Measurements from ENCODE around the gene TVP23C.
"Not testable (repeated sequence)": the region's sequence is repeated elsewhere in the genome, so short reads cannot be mapped to it uniquely, and the experiment has no call there.

TVP23C gene

GRCh38 chr17:15526292-15527218, 36.7 kb downstream of the TVP23C start:
- FAIRE-seq: peak; percentile 86

- not testable (repeated sequence) for FAIRE-seq
Measured at GRCh38 chr17:15524990-15525985, 38.0 kb downstream of the TVP23C start.

GRCh38 chr17:15516150-15516549, 47.1 kb downstream of the TVP23C start:
- FAIRE-seq: no peak

GRCh38 chr17:15514469-15514868, 48.8 kb downstream of the TVP23C start:
- FAIRE-seq: no peak

- FAIRE-seq: no peak
Measured at GRCh38 chr17:15513856-15514459, 49.3 kb downstream of the TVP23C start.

DNA sequence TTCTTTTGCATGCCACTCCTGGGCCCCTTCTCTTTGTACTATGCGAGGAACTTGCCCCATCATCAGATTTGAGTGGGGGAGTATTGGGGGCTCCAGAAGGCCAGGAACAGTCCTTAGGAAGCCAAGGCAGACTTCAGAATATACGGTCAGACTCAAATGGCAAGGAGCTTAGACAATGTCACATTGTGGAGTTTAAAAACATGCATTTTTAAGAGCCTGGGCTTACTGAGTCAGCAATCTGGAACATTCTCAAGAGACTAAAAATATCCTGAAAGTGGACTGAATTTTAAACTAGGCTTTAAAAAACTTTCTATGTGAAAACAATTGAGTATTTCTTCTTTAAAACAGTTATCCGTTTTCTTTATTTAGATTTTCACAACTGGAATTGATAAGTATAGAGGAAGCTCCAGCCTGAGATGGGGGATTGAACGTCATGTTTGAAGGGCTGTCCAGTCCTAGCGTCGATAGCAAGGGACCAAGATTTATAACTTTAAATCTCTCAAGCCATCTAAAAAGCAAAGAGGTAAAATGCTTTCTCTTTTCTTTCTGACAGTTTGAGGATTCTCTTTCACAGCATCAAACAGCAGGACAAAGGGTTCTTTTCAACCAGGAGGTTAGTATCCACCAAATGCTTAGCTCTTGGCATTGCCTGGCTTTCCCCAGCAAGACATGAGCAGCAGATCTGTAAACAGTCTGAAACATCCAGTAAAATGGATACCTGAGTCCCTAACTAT, 50.1 kb downstream of the TVP23C start:
- no peak for FAIRE-seq

DNA sequence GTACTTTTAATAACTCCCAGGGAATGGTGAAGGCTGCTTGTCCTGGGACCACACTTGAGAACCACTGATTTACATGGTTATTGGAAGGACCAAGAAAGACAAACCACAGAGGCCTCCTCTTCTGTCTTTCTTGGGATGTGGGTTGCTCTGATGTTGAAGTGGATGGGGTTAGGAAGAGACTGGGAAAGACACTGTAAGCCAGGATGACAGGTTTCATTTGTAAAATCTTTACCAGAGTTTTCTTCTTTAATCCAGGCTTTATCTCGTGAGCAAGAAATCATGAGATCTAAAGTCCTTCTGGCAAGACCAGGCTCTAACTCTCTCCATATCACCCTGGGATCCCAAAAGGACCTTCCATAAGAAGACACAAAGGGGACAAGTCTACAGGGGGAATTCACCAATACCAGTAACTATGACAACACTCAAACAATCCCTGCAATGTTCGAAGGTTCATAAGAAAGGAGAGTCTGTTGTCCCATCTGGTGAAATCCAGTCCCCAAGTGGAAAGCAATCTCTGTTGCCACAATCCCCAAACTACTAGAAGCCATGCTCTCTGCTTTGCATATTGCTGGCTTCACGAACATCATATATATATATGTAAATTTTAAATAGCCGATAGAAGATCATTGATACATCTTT, 51.1 kb downstream of the TVP23C start:
- no peak for FAIRE-seq

- FAIRE-seq: no peak
Measured at GRCh38 chr17:15511142-15511541, 52.1 kb downstream of the TVP23C start.

DNA sequence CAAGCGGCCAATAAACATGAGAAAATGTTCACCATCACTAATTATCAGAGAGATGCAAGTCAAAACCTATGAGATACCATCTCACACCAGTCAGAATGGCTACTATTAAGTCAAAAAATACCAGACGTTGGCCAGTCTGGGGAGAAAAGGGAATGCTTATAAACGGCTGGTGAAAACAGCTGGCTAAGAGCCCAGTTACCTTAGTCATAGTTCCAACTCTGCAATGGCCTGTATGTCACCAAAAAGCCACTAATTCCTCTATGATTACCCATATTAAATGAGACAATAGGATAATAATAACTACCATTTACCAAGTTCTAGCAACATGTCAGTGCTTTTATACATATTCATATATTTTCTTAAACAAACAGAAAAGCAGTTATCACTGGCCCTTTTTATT, 52.9 kb downstream of the TVP23C start:
- FAIRE-seq: no peak

DNA sequence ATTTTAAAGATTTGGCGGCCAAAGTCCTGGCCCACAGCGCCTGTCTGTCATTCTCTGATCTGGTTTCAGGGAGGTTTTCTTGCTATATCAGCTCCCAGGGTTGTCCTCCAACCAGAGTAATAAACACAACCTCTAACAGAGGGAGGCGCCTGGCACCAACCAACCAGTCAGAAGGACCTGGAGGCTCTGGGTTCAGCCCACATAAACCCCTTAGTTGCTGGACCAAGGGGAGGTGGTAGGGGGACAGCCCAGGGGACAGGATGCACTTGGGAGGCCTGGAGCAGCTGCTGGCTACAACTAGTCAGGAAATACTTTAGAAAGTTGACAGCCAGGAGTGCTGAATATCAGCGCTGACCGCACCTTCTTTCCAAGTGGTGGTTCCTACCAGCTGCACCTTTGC, 54.2 kb downstream of the TVP23C start:
- FAIRE-seq: no peak

GRCh38 chr17:15508466-15508865, 54.8 kb downstream of the TVP23C start:
- FAIRE-seq: no peak

GRCh38 chr17:15507896-15508295, 55.4 kb downstream of the TVP23C start:
- FAIRE-seq: no peak

DNA sequence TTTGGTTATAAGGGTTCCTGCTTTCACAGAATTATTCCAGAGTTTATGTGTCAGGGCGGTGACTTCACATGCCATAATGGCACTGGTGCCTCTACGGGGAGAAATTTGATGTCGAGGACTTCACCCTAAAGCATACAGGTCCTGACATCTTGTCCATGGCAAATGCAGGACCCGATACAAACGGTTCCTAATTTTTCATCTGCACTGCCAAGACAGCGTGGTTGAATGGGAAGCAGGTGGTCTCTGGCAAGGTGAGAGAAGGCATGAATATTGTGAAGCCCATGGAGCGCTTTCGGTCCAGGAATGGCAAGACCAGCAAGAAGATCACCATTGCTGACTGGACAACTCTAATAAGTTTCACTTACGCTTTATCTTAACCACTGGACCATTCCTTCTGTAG, 56.3 kb downstream of the TVP23C start:
- no peak for FAIRE-seq

- not testable (repeated sequence) for FAIRE-seq
Measured at GRCh38 chr17:15505708-15506107, 57.6 kb downstream of the TVP23C start.

DNA sequence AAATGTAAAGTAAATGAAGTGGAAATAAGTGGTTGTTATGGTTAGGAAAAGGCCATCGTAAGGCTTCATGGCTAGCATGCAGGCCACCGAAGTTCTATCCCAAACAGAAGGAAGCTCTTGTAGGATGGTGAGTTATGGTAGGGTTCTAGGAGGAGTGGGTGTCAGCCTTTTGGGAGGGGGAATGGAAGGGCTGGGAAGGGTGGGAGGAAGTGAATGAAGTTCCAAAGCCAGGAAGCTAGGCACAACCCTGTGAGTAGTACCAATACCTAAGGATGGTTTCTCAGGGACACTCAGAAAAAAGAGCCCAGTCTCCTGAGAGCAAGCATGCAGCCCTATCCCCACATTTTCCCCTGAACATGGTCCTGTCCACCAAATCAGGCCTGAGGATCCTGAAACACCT, 59.6 kb downstream of the TVP23C start:
- FAIRE-seq: no peak

- no peak for FAIRE-seq
Measured at GRCh38 chr17:15502369-15503112, 60.7 kb downstream of the TVP23C start.

DNA sequence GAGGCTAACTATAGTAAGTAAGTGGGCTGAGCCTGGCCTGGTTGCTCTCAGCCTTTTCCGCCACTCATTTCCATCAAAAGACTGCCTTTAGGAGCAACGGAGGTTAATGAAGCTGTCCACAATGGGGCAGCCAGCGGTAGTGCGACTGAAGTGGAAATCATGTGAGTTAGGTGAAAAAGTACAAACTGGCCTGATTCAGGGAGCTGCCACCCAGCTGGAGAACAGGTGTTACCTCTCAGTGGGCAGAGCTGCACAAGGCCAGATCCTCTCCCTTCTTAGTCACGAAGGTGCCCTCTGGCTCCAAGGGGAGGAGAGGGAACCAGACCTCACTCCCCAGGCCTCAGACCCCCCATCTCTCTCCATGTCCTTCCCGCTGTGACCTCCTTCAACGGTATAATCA, 61.5 kb downstream of the TVP23C start:
- FAIRE-seq: no peak

- FAIRE-seq: no peak
Measured at GRCh38 chr17:15501282-15501681, 62.0 kb downstream of the TVP23C start.

GRCh38 chr17:15498107-15498506, 65.2 kb downstream of the TVP23C start:
- FAIRE-seq: no peak

GRCh38 chr17:15496735-15497670, 66.3 kb downstream of the TVP23C start:
- FAIRE-seq: no peak

All from TTC549 (cell line).